Epidermal melanocyte (primary cell): Measurements from ENCODE around the gene OVCH1.
A peak's percentile ranks its signal among the peaks of the same experiment; 100 is the strongest.

Experiments used
- DNase-seq: peaks from one replicate; pipeline ENCODE4 v3.0.0; 2011; ENCODE audit warnings: low spot score; ENCODE audit not compliant: insufficient read length

OVCH1 gene

DNA sequence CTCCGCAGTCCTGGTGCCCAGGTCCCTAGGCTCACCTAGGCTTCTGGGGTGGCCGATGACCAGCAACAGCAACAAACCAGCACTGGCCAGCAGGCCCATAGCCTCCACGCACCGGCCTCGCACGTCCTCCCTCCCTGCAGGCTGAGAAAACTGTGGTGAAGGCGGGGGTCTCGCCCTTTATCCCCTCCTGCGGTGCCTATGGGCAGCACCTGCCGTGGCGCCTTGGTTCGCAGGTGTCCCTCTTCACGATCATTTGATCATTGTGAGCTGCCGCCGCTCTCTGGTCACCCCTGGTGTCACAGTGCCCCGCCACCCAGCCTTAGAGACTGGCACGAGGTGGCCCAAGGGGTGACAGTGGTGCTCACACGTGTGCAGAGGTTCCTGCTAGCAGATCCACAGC lies at the start of gene OVCH1:
TSS of gene OVCH1 (minus strand) at position 99 of the 400 bp plus-strand sequence. CDS start at position 99, 0 bp downstream.
- DNase-seq: no peak

- peak; percentile 37 for DNase-seq
Measured at GRCh38 chr12:29547151-29547632, 49.7 kb upstream of the OVCH1 start.

- DNase-seq: no peak
Measured at GRCh38 chr12:29546000-29546399, 48.5 kb upstream of the OVCH1 start.

DNA sequence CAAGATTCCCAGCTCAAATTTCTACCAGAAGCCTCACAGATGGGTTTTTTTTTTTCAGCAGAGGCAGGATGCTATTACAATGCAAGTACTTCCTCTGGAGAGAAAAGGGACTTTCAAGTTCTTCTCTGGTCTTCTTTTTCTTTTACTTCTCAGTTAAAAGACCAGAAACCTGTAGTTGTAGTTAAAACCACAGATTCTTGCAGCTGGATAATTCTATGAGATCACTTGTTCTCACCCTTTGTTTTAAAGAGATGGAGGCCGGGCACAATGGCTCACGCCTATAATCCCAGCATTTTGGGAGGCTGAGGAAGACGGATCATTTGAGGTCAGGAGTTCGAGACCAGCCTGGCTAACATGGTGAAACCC lies 47.6 kb upstream of the OVCH1 start:
- DNase-seq: no peak

DNA sequence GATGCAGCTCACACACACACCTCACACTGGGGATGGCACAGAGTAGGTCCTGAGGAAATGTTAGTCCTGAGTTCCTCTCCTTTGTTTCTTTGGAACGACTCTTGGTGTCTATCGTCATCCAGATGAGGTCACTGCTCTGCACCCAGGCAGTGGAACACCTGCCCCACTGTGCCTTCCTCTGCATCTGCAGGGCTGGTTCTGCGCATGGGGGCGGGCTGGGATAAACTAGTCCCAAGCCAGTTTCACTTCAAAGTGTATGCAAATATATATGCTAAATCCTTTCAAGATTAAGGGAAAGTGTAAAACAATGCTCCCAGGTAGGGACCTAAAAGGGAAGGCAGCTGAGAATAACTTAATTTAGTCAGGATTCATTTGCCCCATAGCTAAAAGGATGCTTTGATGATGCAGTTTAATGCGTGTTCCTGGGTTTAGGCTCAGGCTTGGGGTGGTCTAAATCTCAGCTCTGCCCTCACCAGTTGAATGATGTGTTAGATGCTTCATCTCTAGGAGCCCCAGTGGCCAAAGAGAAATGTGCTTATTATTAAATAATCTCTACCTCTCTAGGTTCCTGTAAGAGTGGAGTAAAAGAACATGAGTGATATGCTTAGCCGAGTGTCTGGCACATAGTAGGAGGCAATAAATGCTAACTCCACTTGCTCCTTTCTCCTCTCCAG lies 47.1 kb upstream of the OVCH1 start:
- DNase-seq: no peak

GRCh38 chr12:29543036-29543435 lies 45.5 kb upstream of the OVCH1 start:
- no peak for DNase-seq

GRCh38 chr12:29537298-29537697 lies 39.8 kb upstream of the OVCH1 start:
- DNase-seq: no peak

DNA sequence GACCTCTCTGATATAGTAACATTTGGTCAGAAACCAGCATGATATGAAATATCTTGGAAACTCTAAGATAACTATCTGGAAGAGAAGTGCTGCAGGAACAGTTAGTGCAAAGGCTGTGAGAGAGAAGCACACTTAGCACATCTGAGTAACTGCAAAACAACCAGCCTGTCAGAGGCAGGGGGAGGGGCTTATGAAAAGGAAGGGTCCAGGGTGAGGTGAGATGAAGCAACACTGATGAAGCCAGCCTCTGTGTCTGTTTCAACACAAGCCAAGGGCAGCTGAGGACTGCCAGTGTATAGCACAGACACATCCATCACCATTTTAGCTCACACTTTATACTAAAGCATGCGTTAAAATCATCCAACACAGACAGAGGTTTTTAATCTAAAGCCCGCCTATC lies 37.4 kb upstream of the OVCH1 start:
- DNase-seq: no peak

GRCh38 chr12:29533815-29534489 lies 36.5 kb upstream of the OVCH1 start:
- DNase-seq: no peak

- no peak for DNase-seq
Measured at GRCh38 chr12:29531471-29531870, 34.0 kb upstream of the OVCH1 start.

DNA sequence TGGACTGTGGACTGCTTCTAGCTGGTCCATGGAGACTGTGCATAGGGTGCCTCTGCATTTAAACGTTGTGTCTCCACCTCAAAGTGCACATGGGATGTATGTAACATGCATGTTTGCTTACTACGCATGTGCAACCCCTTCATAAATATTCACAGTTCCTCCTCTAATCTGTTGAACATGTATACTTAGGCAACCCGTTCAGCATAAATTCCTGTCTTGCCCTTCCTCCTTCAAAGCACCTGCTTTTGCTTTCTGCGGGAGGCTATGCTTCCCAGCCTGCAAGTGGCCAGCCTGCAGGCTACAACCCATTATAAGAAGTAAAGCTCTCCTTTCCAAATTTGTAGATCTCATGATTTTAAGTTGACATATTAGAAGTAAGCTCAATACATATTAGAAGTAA lies 33.0 kb upstream of the OVCH1 start:
- DNase-seq: no peak

- DNase-seq: no peak
Measured at GRCh38 chr12:29528161-29528560, 30.7 kb upstream of the OVCH1 start.

DNA sequence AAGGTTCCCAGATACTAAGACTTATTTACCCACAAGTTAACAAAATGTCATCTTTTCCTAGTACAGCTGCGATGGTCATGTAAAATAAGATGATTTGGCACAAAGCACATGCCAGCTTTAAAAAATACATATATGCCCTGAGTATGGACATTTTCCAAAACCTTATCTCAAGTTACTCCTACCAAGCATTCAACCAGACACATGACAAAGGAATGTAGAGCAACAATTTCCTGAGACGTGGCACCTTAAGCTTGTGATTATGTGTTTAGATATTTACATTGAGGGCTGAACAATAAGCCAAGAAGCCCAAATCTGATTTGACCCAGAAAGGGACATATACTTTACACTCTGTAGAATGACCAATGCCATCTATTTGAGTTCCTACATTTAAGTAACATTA lies 24.5 kb upstream of the OVCH1 start:
- no peak for DNase-seq

DNA sequence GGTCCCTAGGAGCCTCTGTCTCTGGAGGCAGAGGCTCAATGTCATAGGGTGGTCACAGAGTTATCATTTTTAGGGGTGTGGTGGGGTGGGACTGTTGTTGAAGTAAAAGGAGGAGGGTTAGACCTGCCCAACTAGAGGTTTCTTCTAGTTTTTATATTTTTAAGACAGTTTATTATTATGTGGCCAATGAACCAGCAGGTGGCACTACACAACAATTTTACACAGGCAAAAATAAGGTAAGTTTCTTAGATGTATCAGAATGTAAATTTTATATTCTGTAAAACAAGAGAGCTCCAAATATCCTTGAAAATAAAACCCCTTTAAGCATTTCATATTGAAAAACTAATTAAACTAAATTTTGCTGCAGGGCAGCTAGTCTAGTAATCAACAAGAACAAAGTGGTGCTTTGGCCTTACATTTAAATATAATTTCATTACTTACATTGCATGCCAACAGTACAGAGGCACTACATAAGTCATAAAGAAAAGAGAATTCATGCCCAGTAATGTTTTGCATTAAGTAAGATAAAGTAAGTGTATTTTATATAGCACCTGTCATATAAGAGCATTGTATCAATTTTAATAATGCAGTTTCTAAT lies 22.2 kb upstream of the OVCH1 start:
- no peak for DNase-seq

GRCh38 chr12:29518407-29518806 lies 20.9 kb upstream of the OVCH1 start:
- DNase-seq: no peak

GRCh38 chr12:29517264-29517663 lies 19.8 kb upstream of the OVCH1 start:
- no peak for DNase-seq

GRCh38 chr12:29516431-29516875 lies 19.0 kb upstream of the OVCH1 start:
- no peak for DNase-seq

DNA sequence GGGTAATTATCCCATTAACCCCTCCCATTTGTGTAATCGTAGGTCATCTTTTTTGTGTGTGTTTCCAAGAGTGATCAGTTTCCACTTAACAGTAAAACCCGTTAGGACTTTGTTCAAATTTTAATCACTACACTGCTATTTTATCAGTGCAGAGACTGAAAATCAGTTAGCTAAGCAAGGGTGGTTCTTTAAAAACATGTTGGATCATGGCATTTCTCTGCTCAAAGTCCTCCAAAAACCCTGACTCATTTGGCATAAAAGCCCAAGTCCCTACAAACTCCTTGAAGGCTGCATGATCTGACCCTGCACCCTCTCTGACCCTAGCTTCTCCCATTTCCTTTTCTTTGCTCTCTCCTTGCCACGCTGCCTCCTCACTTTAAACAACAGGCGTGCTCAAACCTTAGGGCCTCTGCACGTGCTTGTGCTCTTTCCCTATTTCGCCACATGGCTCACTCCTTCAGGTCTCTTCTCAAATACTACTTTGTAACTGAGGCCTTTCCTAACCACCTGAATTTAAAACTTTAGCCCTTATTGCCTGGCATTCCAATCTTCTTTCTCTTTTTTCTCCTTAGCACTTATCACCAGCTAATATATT lies 13.2 kb upstream of the OVCH1 start:
- no peak for DNase-seq

GRCh38 chr12:29509503-29509902 lies 12.0 kb upstream of the OVCH1 start:
- no peak for DNase-seq

DNA sequence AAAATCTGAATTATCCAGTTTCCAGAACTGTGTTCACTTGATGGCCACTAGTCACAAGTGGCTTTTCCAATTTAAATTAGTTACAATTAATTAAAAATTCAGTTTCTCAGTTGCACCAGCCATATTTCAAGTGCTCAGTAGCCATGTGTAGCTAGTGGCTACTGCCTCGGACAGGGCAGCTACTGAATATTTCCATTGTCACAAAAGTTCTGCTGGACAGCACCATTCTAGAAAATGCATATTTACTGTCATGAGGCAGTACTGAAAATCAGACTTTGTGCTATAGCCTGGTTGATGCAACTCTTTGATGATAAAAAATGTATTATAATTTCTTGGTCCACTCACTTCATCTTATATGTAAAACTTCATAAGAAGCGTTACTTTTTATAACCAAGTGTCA lies 11.5 kb upstream of the OVCH1 start:
- no peak for DNase-seq

DNA sequence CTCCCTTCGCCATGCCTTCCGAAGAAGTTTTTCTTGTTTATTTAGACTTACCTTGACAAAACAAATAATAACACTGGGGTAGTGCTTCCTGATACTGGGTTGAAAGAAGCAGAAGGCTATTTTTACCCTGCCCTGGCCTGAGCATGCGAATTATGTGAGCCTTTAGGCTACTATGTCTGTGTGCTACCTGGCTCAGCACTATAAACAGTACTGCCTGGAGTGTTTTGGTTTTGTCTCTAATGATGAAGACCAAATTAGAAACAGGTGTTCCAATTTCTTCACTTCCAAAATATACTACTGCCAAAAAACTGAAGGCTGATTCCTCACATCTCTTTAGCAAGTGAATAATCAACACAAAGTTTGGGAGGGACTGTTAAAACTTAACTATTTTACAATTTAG lies 7.6 kb upstream of the OVCH1 start:
- no peak for DNase-seq

- DNase-seq: no peak
Measured at GRCh38 chr12:29503283-29503682, 5.8 kb upstream of the OVCH1 start.
